Stimulated activated CD8-positive, alpha-beta memory T cell treated with anti-CD3 and anti-CD28 coated beads, Interleukin-12 subunit alpha, Interleukin-12 subunit beta, amount 100 ng/mL, for 1 hour (primary cell): ENCODE measurements around the gene DIAPH3.
"Not testable (repeated sequence)": the region's sequence is repeated elsewhere in the genome, so short reads cannot be mapped to it uniquely, and the experiment has no call there.

ENCODE experiments used
- DNase-seq: peaks from one replicate; pipeline ENCODE4 v3.0.0-alpha.2; 2020; ENCODE audit warnings: low read depth

Gene DIAPH3, protein sequence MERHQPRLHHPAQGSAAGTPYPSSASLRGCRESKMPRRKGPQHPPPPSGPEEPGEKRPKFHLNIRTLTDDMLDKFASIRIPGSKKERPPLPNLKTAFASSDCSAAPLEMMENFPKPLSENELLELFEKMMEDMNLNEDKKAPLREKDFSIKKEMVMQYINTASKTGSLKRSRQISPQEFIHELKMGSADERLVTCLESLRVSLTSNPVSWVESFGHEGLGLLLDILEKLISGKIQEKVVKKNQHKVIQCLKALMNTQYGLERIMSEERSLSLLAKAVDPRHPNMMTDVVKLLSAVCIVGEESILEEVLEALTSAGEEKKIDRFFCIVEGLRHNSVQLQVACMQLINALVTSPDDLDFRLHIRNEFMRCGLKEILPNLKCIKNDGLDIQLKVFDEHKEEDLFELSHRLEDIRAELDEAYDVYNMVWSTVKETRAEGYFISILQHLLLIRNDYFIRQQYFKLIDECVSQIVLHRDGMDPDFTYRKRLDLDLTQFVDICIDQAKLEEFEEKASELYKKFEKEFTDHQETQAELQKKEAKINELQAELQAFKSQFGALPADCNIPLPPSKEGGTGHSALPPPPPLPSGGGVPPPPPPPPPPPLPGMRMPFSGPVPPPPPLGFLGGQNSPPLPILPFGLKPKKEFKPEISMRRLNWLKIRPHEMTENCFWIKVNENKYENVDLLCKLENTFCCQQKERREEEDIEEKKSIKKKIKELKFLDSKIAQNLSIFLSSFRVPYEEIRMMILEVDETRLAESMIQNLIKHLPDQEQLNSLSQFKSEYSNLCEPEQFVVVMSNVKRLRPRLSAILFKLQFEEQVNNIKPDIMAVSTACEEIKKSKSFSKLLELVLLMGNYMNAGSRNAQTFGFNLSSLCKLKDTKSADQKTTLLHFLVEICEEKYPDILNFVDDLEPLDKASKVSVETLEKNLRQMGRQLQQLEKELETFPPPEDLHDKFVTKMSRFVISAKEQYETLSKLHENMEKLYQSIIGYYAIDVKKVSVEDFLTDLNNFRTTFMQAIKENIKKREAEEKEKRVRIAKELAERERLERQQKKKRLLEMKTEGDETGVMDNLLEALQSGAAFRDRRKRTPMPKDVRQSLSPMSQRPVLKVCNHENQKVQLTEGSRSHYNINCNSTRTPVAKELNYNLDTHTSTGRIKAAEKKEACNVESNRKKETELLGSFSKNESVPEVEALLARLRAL

DNA sequence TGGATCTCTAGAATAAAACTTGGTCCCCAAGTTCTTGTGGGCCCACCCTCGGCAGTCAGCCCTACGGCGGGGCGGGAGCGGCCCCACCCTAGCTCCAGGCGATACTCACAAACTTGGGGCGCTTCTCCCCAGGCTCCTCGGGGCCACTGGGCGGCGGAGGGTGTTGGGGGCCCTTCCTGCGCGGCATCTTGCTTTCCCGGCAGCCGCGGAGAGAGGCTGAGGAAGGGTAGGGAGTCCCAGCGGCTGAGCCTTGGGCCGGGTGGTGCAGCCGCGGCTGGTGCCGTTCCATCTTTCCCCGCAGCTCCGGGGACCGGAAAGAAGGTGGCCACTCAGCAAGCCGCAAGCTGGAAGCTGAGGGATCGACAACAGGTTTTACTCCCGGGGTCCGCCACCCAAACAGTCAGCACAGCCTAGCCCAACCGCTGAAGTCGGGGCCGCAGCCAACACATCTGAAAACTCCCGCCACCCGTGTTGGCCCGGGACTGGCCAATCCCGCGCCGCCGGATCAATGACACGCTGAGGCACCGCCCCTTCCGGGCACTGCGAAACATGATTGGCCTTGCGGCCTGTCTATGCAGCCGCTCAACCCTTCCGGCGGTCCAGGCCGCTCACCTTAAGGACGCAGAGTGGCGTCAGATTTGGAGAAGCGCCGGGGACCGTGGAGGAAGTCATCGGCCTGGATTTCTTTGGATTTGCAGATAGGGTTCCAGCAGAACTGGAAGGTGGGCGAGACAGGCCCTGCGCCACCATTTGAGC is at the start of gene DIAPH3:
DIAPH3 (minus strand) TSS at position 451 of the 756 bp plus-strand sequence; CDS start at position 289, 162 bp downstream.
- peak; percentile 86 for DNase-seq

DNA sequence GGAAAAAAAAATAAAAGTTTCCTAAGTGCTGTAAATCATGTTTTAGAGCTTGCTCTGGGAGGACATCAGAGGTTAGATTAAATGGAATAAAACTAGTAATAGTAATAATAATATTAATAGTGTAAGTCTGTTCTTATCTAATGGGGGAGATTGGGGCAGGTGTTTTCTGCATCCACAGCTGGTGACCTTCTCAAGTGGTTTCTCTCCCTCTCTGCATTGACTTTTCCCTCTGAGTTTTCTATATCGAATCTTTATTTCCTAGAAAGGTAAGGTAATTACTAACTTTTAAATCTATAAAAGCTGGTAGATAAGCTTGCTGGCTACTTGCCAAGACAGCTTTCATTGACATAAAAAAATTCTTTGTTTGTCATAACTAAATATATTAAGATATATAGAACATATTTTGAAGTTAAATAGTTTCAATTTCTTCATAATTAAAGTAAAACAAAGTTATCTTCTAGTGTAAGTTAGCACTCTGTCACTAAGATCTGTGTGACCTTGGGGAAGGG is 49.6 kb upstream of the DIAPH3 start:
- DNase-seq = no peak

DNA sequence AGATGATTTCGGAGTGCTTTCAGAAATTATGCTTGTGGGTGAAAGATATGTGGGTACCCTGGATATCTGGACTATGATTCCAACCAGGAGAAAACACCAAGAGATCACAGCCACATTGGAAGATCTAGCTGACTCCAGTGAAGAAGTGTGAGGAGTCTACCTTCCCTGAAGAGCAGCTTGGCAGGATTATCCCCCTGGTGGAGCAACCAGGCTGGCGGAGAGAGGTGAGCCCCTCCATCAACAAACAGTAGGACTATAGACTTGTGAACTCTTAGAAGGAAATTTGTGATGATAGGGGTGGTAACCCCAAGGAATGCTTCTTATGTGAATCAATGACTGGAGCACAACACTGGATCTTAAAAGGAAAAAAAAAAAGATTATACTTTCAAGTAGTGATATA is 47.8 kb upstream of the DIAPH3 start:
- no peak for DNase-seq

DNA sequence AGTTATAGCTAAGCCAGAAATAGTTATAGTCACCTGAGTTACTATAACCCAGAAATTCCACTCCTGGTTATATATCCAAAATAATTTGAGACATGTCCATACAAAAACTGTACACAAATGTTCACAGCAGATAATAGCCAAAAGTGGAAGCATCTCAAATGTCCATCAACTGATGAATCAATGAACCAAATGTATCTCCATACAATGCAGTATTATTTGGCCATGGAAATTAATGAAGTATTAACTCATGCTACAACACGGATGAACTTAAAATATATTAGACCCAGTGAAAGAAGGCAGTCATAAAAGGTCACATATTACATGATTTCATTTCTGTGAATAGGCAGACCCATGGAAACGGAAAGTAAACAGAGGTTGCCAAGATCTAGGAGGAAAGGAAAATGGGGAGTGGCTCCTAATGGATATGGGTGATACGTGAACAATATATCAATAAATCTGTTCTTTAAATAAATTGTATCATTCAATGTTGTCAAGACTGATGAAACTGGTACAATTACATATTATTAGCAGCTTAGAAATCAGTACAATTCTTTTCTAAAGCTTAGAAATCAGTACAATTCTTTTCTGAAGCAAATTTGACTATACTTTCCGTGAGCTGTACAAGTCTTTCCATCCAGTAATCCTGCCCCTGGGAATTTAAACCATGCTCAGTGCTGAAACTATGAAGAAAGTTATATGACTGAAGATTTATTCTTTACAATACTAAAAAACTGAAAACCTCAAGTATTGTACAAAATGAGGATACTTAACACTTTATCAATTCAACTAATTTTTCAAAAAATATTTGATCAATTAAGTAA is 47.0 kb upstream of the DIAPH3 start:
- no peak for DNase-seq

DNA sequence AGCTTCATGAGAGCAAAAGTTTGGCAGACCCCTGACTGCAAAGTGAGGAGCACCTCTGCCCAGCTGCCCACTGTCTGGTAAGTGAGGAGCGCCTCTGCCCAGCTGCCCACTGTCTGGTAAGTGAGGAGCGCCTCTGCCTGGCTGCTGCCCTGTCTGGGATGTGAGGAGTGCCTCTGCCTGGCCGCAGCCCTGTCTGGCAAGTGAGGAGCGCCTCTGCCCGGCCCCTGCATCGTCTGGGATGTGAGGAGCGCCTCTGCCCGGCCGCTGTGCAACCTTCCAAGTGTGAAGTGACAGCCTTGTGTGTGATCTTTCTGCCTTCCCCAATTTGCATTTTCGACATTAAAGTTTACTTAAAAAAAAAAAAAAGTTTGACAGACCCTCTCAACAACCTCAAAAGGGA is 41.8 kb upstream of the DIAPH3 start:
- DNase-seq = not testable (repeated sequence)

DNA sequence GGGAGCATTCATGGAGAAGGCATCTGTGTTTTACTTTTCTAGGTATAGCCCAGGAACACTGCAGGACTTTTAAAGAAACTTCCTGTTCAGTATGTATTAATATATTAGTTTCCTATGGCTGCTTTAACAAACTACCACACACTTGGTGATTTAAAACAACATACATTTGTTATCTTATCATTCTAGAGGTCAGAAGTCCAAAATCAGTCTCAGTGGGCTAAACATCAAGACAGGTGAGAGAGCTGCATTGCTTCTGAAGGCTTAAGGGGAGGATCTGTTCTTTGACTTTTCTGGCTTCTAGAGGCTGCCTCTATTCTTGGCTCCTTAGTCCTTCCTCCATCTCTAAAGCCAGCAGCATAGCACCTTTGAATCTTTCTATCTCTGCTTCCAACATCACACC is 37.6 kb upstream of the DIAPH3 start:
- DNase-seq = no peak

DNA sequence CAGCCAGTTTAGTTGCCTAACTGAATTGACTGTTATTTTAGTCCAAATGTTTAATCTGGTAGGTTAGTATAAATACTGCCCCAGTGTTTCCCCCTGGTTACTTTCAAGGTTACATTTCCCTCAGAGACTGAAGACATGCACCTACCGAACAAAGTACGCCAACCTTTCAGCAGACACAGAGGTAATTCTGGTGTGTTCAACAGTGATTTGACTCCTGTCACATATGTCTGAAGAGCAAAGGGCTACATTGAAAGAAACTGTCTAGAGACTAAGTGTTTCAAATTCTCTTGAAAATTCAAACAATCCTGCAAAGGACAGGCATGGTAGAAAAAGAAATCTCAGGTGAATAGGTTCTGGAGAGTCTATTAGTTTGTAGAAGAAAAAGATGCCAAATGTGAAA is 32.2 kb upstream of the DIAPH3 start:
- DNase-seq = not testable (repeated sequence)

DNA sequence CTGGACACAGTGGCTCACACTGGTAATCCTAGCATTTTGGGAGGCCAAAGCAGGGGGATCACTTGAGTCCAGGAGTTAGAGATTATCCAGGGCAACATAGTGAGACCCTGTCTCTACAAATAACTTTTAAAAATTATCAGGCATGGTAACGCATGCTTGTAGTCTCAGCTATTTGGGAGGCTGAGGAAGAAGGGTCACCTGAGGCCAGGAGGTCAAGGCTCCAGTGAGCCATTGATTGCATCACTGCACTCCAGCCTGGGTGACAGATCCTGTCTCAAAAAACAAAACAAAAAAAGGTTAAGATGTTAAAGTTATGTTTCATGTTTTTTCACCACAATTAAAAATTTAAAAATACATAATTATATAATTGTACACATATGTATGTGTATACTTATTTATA is 19.2 kb upstream of the DIAPH3 start:
- DNase-seq = no peak

DNA sequence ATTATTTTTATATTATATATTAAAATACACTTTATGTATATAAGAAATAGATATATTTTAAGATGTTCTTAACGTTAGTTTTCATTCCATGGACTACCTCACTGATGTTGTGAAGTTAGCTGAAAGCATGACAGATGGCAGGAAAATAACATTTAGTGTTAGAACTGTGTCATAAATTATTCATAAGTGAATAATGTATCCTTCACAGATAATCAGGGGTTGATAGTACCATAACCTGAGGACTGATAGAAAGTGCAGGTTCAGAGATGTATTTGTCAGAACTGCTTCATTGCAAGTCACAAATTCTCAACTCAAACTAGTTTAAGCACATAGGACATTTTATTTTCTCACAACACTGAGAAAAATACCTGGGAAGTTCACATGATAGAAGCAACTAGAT is 14.6 kb upstream of the DIAPH3 start:
- DNase-seq = no peak

DNA sequence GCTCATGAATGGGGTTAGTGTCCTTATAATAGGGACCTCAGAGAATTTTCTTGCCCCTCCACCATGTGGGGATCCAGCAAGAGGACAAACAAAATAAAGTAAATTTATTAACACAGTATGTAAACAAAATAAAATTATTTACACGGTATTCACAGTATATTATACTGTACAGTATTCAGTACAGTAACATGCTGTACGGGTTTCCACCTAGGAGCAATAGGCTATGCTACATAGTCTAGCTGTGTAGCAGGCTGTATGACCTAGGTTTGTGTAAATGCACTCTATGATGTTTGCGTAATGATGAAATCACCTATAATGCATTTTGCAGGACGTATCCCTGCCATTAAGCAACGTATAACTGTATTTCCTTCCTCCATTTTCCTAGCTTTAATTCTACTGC is 11.8 kb upstream of the DIAPH3 start:
- DNase-seq = no peak

DNA sequence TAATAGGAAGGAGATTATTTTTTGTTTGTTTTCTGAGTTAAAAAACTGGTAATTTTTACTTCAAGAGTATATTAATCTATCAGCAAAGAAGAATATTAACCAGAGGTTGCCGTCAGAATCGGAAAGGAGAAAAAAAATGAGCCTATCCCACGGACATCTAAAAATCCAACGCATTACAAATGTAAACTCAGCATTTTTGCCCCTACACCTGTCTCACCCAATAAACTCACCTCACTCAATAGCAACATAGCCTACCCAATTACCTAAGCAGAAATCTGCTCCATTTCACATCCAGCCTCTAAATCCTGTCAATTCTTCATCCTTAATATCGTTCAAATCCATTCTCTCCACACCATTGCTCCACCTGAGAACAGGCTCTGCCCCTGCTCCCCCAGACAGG is 10.4 kb upstream of the DIAPH3 start:
- DNase-seq = no peak

DNA sequence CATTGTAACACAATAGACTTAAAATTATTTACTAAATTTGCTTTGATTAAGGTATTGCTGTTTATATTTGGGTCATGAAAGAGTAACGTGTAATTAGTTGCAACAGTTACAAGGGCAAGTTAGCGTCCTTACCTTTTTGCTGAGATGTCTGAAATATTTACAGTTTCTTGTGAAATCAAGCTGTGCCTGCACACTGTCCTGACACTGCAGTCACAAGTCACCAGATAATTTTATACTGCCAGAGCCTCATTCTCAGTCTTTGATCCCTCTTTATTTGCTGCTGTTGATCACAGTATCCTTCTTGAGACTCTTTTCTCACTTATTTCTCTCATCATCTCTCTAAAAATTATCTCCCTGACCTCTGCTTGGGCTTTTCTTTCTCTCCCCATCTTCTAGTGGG is 8.4 kb upstream of the DIAPH3 start:
- no peak for DNase-seq

DNA sequence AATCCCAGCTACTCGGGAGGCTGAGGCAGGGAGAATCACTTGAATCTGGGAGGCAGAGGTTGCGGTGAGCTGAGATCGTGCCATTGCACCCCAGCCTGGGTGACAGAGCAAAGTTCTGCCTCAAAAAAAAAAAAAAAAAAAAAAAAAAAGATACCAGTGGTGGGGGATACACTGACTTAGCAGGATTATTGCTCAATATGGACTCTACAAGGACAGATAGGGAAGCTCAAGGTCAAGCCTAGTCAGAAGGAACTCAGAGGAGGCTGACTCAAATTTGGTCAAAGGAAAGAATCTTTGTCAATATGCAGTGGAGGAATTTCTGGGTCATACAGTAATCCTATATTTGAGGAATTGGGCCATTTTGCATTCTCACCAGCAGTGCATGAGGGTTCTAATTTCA is 6.7 kb upstream of the DIAPH3 start:
- no peak for DNase-seq

DNA sequence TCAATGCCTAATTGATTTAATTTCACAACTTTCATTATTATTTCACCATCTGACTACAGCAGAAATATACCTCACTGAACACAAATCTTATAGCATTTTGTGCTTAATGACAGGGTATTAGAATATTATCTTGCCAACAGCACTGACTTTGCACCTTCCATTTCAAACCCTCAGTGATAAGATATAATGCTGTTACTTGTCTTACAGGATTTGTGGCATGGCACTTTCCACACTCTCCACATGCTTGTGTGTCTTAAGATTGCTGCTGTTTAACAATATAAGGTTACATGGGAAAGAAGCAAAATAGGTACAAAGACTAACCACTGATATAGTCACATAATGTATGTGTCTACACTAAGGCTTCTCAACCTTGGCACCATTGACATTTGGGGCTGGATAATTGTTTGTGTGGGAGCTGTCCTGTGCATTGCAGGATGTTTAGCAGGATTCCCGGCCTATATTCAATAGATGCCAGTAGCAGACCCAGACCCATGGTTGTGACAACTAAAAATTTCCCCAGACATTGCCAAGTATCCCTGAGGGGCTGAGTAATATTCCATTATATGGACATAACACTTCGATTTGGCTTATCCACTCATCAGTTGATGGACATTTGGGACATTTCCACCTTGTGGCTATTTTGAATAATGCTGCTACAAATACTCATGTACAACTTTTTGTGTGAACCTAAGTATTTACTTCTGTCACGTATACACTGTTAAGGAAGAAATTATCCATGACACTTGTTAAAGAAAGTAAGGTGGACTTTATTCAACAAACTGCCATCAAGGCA is 5.7 kb upstream of the DIAPH3 start:
- DNase-seq = no peak

DNA sequence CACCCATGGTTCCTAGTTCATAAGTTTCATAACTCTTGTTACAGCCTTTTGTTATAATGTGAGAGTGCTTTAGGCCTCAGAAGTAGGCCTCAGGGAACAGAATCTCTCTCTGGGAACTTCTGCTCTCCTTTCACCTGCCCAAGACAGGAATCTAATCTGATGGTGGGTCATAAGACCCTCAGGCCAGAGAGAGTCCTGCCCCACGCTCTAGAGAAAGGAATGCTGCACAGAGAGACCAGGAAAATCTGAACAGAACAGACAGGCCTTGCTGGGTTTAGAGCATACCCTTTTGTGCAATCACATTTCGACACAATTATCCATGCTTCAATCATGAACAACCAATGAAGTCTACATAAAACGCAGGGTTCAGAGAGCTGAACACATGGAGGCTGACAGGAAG is 3.4 kb upstream of the DIAPH3 start:
- DNase-seq = no peak

DNA sequence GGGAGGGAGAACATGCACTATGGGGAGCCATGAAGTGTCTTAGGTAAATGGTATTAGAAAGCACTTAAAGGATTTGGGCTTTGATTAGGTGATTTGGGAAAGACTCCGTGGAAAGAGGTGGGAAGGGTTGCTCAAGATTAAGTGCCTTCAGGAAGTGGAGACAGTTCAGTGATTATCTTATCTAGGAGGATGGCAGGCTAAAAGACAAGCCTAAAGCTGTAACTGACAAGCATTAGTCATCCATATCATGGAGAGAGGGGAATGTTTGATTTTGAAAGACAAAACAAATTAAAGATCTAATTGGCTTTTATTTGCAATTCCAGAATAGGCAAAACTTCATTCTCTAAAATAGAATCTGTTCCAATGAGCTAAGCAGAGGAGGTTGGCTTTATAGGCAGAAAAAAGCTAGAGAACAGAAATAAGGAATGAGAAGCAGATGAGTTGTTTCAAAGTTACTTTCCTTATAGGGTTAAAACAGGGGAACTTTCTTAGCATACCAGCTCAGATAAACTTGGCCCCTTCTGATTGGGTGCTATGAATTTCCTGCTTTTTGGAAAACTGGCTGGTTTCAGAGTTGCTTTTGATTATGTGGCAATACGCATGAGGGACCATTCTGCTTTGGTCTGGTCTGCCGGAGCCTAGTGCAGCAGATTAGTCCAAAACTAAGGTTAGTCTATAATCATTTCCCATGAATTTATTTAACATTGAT is 1.8 kb upstream of the DIAPH3 start:
- no peak for DNase-seq

DNA sequence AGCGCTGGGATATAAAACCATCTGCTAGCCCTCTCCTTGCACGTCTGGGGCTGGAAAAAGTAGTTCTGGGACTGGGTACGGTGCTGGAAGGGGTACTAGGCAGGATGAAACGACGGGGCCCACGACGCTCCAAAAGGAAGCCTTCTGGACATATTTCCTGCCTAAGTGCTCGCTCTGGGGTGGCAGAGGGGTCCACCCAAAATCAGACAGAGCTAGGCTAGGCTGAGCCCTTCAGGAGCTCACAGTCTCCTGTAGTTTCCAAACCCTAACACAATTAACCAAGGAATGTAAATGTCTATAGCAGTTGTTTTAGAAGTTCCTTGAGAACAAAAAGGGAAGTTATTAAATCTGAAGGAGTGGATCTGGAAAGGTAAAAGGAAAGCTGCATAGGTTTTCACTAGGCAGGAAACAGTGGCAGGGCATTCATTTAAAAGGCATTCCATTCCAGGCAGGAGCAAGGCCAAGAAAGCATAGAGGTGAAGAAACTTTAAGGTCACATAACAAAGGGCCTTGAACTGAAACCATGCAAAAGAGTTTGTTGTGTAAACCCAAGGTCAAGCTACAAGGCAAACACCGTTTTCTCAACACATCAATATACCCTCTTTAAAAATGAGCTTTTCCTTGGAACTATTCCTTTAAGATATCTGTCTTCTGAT is 634 bp upstream of the DIAPH3 start:
- DNase-seq = no peak

DNA sequence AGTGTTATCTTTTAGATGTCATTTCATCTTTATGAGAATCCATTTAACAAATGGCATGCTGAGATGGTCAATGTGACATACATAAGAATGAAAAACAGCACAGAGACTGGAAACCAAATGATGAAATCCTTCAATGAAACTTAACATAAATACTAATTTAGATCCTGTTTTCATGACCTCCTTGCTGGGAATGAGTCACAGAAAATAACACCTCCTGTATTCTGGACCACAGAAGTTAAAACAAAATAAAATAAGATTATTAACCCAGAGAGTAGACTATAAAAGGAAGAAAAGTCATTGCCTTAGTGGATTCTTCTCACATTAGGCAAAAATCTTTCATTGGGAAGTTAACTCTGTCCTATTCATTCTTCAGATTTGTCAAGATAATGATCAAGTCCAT is 1.6 kb downstream of the DIAPH3 start:
- no peak for DNase-seq

DNA sequence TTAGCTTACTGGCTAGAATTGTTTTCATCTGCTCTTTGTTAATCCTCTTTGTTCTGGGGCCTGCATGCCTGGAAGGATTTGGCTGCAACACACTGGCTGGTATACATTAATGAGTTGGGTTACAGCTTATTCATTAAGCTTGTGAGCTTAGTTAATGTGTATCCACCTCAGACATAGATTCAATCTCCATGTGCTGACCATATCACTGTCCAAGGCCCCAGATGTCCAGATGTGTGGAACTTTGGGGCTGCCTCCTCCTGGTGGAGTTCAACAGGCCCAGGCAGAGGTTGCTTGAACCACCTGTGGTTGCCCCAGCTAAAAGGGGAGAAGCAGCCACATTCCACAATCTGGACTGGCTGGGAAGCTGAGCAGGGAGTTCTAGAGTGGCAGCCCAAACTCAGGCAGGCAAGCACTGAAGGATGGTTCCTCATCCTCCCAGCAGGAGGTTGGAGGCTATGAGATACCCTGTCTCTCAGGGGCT is 5.4 kb downstream of the DIAPH3 start:
- DNase-seq = no peak
